Endodermal cell (in vitro differentiated cells): ENCODE data around the gene WDR35. TPM values are rescaled to one million over a fixed set of nuclear protein-coding genes. Genes with fewer than 3 reads are reported as not detected.
"Not testable (repeated sequence)": the region's sequence is repeated elsewhere in the genome, so short reads cannot be mapped to it uniquely, and the experiment has no call there.

Source experiments
- DNase-seq: peaks from one replicate; pipeline ENCODE4 v3.0.0-alpha.2; 2017
- H3K27ac ChIP-seq: 2 replicates; pipeline ENCODE4 v1.5.1; 2013; ENCODE audit warnings: mild to moderate bottlenecking, low read depth, low read length, moderate library complexity
- H3K27me3 ChIP-seq: 2 replicates; pipeline ENCODE4 v1.6.1; 2013; ENCODE audit warnings: mild to moderate bottlenecking, low read length, moderate library complexity; ENCODE audit not compliant: insufficient read depth, control insufficient read depth, poor library complexity, severe bottlenecking
- H3K36me3 ChIP-seq: 2 replicates; pipeline ENCODE4 v1.7.0; 2013; ENCODE audit warnings: mild to moderate bottlenecking, low read length, moderate library complexity; ENCODE audit not compliant: control insufficient read depth, insufficient read depth
- H3K4me1 ChIP-seq: one replicate; pipeline ENCODE4 v1.7.0; 2013; ENCODE audit warnings: low read length; ENCODE audit not compliant: control insufficient read depth, insufficient read depth
- H3K4me3 ChIP-seq: 2 replicates; pipeline ENCODE4 v1.5.1; 2013; ENCODE audit warnings: mild to moderate bottlenecking, low read length, moderate library complexity
- H3K9ac ChIP-seq: 2 replicates; pipeline ENCODE4 v1.6.1; 2013; ENCODE audit warnings: mild to moderate bottlenecking, low read length, moderate library complexity; ENCODE audit not compliant: poor library complexity, severe bottlenecking; ENCODE audit errors: extremely low read depth
- H3K9me3 ChIP-seq: 2 replicates; pipeline ENCODE4 v1.6.1; 2013; ENCODE audit warnings: mild to moderate bottlenecking, low read length, moderate library complexity; ENCODE audit not compliant: control insufficient read depth
- H3K27ac Mint-ChIP-seq: 2 replicates; pipeline ENCODE4 v1.8.0; 2020; ENCODE audit warnings: mixed read lengths
- H3K27me3 Mint-ChIP-seq: 2 replicates; pipeline ENCODE4 v1.8.0; 2021; ENCODE audit warnings: mild to moderate bottlenecking, mixed read lengths; ENCODE audit not compliant: insufficient read depth
- H3K36me3 Mint-ChIP-seq: 2 replicates; pipeline ENCODE4 v1.8.0; 2020; ENCODE audit warnings: low read depth, mixed read lengths
- H3K4me1 Mint-ChIP-seq: 2 replicates; pipeline ENCODE4 v1.8.0; 2020; ENCODE audit warnings: mixed read lengths
- H3K4me3 Mint-ChIP-seq: 2 replicates; pipeline ENCODE4 v1.8.0; 2020; ENCODE audit warnings: mild to moderate bottlenecking, moderate library complexity, mixed read lengths
- H3K9me3 Mint-ChIP-seq: 2 replicates; pipeline ENCODE4 v1.8.0; 2020; ENCODE audit warnings: mild to moderate bottlenecking, mixed read lengths
- WGBS, 2 experiments: methylation state at CpG; one replicate each; pipeline versions ENCODE4 v1.1.5 to v1.1.7; 2013; ENCODE audit warnings: missing lambda C conversion rate in 2 of 2, mixed read lengths in 1 of 2; ENCODE audit not compliant: insufficient coverage in 1 of 2, insufficient read length in 1 of 2; 5-methylcytosine and 5-hydroxymethylcytosine counted together
- total RNA-seq, 2 donors: library from RNA; stranded (reverse); fragmentation: NEBNext Ultra II Directional in 1 of 2; extraction: Animal tissue kit (Norgen Biotek cat#: 25700) in 1 of 2; gene quantifications; 2 replicates in 1 of 2; 3 replicates in 1 of 2; pipeline ENCODE4 v1.2.1, GENCODE V29; 2021
- TF ChIP-seq, protein P1 (sequence below): fragments of 200-600 bp; sonication (generic); conservative IDR thresholded peaks from 2 replicates; pipeline ENCODE4 v1.5.0; 2021; ENCODE audit warnings: antibody characterized with exemption, mild to moderate bottlenecking

The WDR35 gene
- total RNA-seq, 2 donors from 2014 or later = 11.3 to 13.5 TPM

DNA sequence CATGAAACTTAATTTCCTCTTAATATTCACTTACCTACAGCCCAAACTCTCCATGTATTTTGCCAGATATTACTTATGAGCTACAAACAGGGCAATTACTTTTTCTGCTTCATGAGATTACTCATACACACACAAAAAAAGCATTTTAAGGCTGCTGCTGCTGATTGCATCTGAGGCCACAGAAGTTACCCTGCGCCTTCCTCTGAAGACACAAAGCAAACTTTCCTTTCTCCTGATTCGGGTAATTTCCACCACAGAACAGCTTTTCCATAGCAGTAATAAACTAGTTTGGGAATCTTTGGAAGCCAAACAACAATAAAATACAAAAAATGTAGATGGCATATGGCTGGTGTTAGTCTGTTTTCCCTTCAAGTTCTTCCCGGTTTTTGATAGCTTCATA is 94.4 kb downstream of the WDR35 start:
- H3K4me3 Mint-ChIP-seq = no peak overlapping the region
- peak overlapping the region; percentile 55 for H3K27ac Mint-ChIP-seq
- Histone ChIP-seq H3K9ac (no peak overlapping the region), H3K27me3 (no peaks in the 10 kb centered on the region), H3K4me3 (no peak overlapping the region), H3K27ac (no peak overlapping the region), H3K36me3 (no peaks in the 10 kb centered on the region), H3K4me1 (peaks cover 3% of the 10 kb centered on the region), H3K9me3 (no peaks in the 10 kb centered on the region)
- no peak for DNase-seq
- 89 to 93% methylated on average over 3 of the region's 3 CpGs for WGBS, 2 experiments
- TF ChIP-seq, protein P1, sequence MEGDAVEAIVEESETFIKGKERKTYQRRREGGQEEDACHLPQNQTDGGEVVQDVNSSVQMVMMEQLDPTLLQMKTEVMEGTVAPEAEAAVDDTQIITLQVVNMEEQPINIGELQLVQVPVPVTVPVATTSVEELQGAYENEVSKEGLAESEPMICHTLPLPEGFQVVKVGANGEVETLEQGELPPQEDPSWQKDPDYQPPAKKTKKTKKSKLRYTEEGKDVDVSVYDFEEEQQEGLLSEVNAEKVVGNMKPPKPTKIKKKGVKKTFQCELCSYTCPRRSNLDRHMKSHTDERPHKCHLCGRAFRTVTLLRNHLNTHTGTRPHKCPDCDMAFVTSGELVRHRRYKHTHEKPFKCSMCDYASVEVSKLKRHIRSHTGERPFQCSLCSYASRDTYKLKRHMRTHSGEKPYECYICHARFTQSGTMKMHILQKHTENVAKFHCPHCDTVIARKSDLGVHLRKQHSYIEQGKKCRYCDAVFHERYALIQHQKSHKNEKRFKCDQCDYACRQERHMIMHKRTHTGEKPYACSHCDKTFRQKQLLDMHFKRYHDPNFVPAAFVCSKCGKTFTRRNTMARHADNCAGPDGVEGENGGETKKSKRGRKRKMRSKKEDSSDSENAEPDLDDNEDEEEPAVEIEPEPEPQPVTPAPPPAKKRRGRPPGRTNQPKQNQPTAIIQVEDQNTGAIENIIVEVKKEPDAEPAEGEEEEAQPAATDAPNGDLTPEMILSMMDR = no peak
- H3K9me3 Mint-ChIP-seq = no peaks in the 10 kb centered on the region
- peaks cover 6% of the 10 kb centered on the region for H3K36me3 Mint-ChIP-seq
- no peaks in the 10 kb centered on the region for H3K27me3 Mint-ChIP-seq
- H3K4me1 Mint-ChIP-seq = peaks cover 24% of the 10 kb centered on the region

DNA sequence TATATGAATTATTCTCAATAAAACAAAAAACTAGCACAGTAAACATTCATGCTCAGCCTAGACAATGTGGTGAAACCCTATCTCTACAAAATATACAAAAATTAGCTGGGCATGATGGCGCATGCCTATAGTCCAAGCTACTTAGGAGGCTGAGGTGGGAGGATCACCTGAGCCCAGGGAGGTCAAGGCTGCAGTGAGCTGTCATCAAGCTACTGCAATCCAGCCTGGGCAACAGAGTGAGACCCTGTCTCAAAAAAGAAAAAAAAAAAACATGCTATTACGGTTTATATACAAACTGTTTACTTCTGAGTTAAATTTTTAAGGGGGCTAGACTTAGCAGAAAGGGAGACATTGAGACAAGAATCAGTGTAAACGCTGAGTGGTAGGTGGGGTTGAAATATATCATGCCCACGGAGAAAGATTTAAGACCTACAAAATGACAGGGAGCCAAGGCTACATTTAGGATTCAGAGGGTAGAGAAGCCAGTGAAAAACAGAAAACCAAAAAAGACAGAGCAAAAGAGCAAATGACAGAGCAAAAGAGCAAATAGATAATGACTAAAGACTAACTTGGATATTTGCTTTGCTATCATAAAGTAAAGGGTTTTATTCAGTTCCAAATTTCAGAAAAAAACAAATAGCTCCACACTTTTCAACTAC is 95.6 kb downstream of the WDR35 start:
- H3K36me3 Mint-ChIP-seq = peaks cover 6% of the 10 kb centered on the region
- no peaks in the 10 kb centered on the region for H3K27me3 Mint-ChIP-seq
- H3K36me3 ChIP-seq = no peaks in the 10 kb centered on the region
- H3K27ac Mint-ChIP-seq = peak overlapping the region; percentile 1
- H3K4me3 ChIP-seq = no peak overlapping the region
- no peak for DNase-seq
- no peak overlapping the region for H3K4me3 Mint-ChIP-seq
- TF ChIP-seq, protein P1 = no peak
- H3K4me1 ChIP-seq = no peaks in the 10 kb centered on the region
- peaks cover 21% of the 10 kb centered on the region for H3K4me1 Mint-ChIP-seq
- no peak overlapping the region for H3K9ac ChIP-seq
- H3K27ac ChIP-seq = no peak overlapping the region
- no peaks in the 10 kb centered on the region for H3K9me3 ChIP-seq
- no peaks in the 10 kb centered on the region for H3K9me3 Mint-ChIP-seq
- H3K27me3 ChIP-seq = no peaks in the 10 kb centered on the region
- 94 to 100% methylated on average over 2 to 4 of the region's 4 CpGs for WGBS, 2 experiments

DNA sequence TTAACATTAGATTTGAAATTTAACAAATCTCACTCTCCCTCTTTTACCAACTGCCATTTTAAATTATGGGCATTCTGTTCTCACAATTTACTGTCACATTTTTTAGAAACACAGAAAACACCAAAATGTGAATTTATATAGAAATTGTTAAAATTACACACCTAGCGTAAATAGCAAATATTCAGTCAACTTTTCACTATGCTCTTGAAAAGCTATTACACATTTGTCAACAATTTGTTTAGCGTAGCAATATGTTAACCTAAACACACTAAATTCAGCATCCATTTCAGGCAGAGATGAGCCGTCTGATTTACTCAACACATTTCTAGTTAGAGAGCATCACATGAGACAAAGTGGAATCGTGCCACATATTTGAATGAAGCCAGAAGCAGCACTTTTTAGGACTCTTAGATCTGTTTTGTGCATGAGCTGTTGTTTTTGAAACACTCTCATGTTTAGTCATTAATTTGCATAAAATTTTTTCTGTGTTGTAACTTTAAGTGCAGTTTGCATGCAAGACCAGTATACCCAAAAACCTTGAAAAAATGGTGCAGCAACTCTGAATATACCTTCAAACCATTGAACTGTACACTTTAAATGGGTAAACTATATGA is 96.3 kb downstream of the WDR35 start:
- H3K36me3 ChIP-seq = no peaks in the 10 kb centered on the region
- H3K27me3 ChIP-seq = no peaks in the 10 kb centered on the region
- TF ChIP-seq, protein P1 = no peak
- Mint-ChIP-seq H3K36me3 (peaks cover 6% of the 10 kb centered on the region), H3K4me3 (no peak overlapping the region), H3K27me3 (no peaks in the 10 kb centered on the region), H3K4me1 (peaks cover 21% of the 10 kb centered on the region), H3K27ac (no peak overlapping the region), H3K9me3 (no peaks in the 10 kb centered on the region)
- H3K4me1 ChIP-seq = no peaks in the 10 kb centered on the region
- no peak overlapping the region for H3K27ac ChIP-seq
- no peaks in the 10 kb centered on the region for H3K9me3 ChIP-seq
- H3K4me3 ChIP-seq = no peak overlapping the region
- DNase-seq = no peak
- H3K9ac ChIP-seq = no peak overlapping the region
- 92 to 100% methylated on average over 4 of the region's 4 CpGs for WGBS, 2 experiments

DNA sequence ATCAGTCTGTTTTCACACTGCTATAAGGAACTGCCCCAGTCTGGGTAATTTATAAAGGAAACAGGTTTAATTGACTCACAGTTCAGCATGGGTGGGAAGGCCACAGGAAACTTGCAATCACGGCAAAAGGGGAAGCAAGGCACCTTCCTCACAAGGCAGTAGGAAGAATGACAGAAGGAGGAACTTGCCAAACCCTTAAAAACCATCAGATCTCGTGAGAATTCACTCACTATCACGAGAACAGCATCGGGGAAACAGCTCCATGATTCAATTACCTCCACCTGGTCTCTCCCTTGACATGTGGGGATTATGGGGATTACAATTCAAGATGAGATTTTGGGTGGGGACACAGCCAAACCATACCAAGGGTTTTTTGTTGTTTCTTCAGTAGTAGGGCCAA is 97.9 kb downstream of the WDR35 start:
- H3K9me3 ChIP-seq, H3K9me3 Mint-ChIP-seq, H3K27me3 ChIP-seq, H3K4me1 ChIP-seq, H3K27ac Mint-ChIP-seq, H3K36me3 ChIP-seq, DNase-seq, H3K27me3 Mint-ChIP-seq, H3K4me3 ChIP-seq, H3K36me3 Mint-ChIP-seq, H3K27ac ChIP-seq, H3K9ac ChIP-seq, H3K4me3 Mint-ChIP-seq: not testable (repeated sequence)
- H3K4me1 Mint-ChIP-seq = peaks cover 13% of the 10 kb centered on the region
- 88% methylated on average over 4 of the region's 4 CpGs; no CpG with 5 or more reads in 1 of the 2 experiments for WGBS, 2 experiments
